K562 (cell line): ENCODE data around the gene PRDM10. TPM values are rescaled to one million over a fixed set of nuclear protein-coding genes. Genes with fewer than 3 reads are reported as not detected.
"Not testable (repeated sequence)": the region's sequence is repeated elsewhere in the genome, so short reads cannot be mapped to it uniquely, and the experiment has no call there.

Source experiments
- ATAC-seq: fragments of 200-7000 bp; cut with Tn5 transposase; 3 replicates; pipeline ENCODE4 v1.9.1; 2020; ENCODE audit warnings: moderate library complexity
- BruUV-seq: library from RNA; stranded (reverse); fragments of 400-500 nt; replicated peaks from 2 replicates; lab custom pipeline; 2021; lab: Mats Ljungman, UMichigan
- CTCF ChIA-PET: fragments of 300-600 bp; formaldehyde crosslinking; extraction: SDS; loops from one replicate; lab custom pipeline; 2021; ENCODE audit warnings: low intra/inter-chr PET ratio; lab: Yijun Ruan, JAX
- POLR2A ChIA-PET: fragments of 300-600, 350-650 bp; sonication (Branson Sonifier 250); formaldehyde crosslinking; extraction: SDS; loops from one replicate; lab custom pipeline; 2021; ENCODE audit warnings: antibody characterized with exemption, inconsistent platforms; lab: Yijun Ruan, JAX
- DNase-seq, 4 experiments: peaks; one replicate each; pipeline versions ENCODE4 v3.0.0 to v3.0.0-alpha.2; 2011 to 2018; ENCODE audit warnings: low spot score in 3 of 4, mixed read lengths in 3 of 4; ENCODE audit errors: extremely low read depth in 1 of 4
- FAIRE-seq: peaks from 2 replicates; lab custom pipeline; 2011; peaks lifted over from hg19 to GRCh38; lab: Jason Lieb, UNC
- H2AFZ ChIP-seq: 2 replicates; pipeline ENCODE4 v1.6.0; 2011; ENCODE audit warnings: low read depth, low read length, control low read depth, inconsistent platforms
- H3K27ac ChIP-seq: fragments of 200-600 bp; 3 replicates; pipeline ENCODE4 v1.8.0; 2011; ENCODE audit warnings: low read depth, mild to moderate bottlenecking, control low read depth, inconsistent platforms, low read length, moderate library complexity, mixed read lengths; ENCODE audit errors: extremely low read depth
- H3K27me3 ChIP-seq, 2 experiments: fragments of 300-600 bp in 1 of 2; 2 replicates in 1 of 2; 3 replicates in 1 of 2; pipeline versions ENCODE4 v1.6.0 to v1.8.0; 2011; ENCODE audit warnings: inconsistent platforms in 2 of 2, low read length in 2 of 2, mild to moderate bottlenecking in 1 of 2, mixed read lengths in 1 of 2, moderate library complexity in 1 of 2; ENCODE audit not compliant: control insufficient read depth in 2 of 2, insufficient read depth in 2 of 2
- H3K36me3 ChIP-seq: fragments of 300-600 bp; 3 replicates; pipeline ENCODE4 v1.8.0; 2011; ENCODE audit warnings: mild to moderate bottlenecking, low read length, inconsistent platforms; ENCODE audit not compliant: control insufficient read depth, insufficient read depth
- H3K4me1 ChIP-seq, 2 experiments: fragments of 200-600 bp in 1 of 2; replicated peaks in 1 of 2; 2 replicates in 1 of 2; 3 replicates in 1 of 2; pipeline versions ENCODE4 v1.5.1 to v1.8.0; 2011; ENCODE audit warnings: inconsistent platforms in 2 of 2, low read length in 2 of 2, mild to moderate bottlenecking in 1 of 2, mixed read lengths in 1 of 2, moderate library complexity in 1 of 2; ENCODE audit not compliant: control insufficient read depth in 2 of 2, insufficient read depth in 2 of 2
- H3K4me2 ChIP-seq: 2 replicates; pipeline ENCODE4 v1.6.1; 2011; ENCODE audit warnings: low read length, control low read depth, inconsistent platforms, mixed read lengths; ENCODE audit not compliant: insufficient read depth
- H3K4me3 ChIP-seq: fragments of 200-600 bp; sonication (generic), shearing (Covaris generic); 2 replicates; pipeline ENCODE4 v1.5.1; 2016; ENCODE audit warnings: control low read depth, inconsistent platforms
- H3K79me2 ChIP-seq: fragments of 200-600 bp; 3 replicates; pipeline ENCODE4 v1.8.0; 2011; ENCODE audit warnings: low read length, inconsistent platforms; ENCODE audit not compliant: control insufficient read depth, insufficient read depth
- H3K9ac ChIP-seq, 2 experiments: 2 replicates each; pipeline versions ENCODE4 v1.6.0 to v1.6.1; 2011; ENCODE audit warnings: low read depth in 2 of 2, low read length in 2 of 2, control low read depth in 1 of 2, inconsistent platforms in 1 of 2, mild to moderate bottlenecking in 1 of 2, mixed read lengths in 1 of 2; ENCODE audit not compliant: insufficient read depth in 1 of 2
- H3K9me1 ChIP-seq: one replicate; pipeline ENCODE4 v1.6.0; 2011; ENCODE audit warnings: inconsistent platforms, mild to moderate bottlenecking, low read length, moderate library complexity; ENCODE audit not compliant: control insufficient read depth, insufficient read depth
- H3K9me3 ChIP-seq: replicated peaks from 2 replicates; pipeline ENCODE4 v1.5.1; 2011; ENCODE audit warnings: low read depth, low read length, inconsistent platforms; ENCODE audit not compliant: control insufficient read depth, insufficient read depth
- H4K20me1 ChIP-seq: replicated peaks from 2 replicates; pipeline ENCODE4 v1.6.1; 2011; ENCODE audit warnings: low read length, inconsistent platforms, mixed read lengths; ENCODE audit not compliant: control insufficient read depth, insufficient read depth
- BHLHE40 ChIP-seq: IDR thresholded peaks from 2 replicates; pipeline ENCODE4 v1.6.1; 2011; ENCODE audit warnings: low read length, improper control_type of control experiment
- BRD9 ChIP-seq: fragments of 450-650 bp; IDR thresholded peaks from 2 replicates; pipeline ENCODE4 v1.6.1; 2018; ENCODE audit warnings: low read depth; ENCODE audit not compliant: partially characterized antibody
- CBX3 ChIP-seq, 2 experiments: IDR thresholded peaks; 1 replicate in 1 of 2; 2 replicates in 1 of 2; pipeline ENCODE4 v1.6.1; 2012; ENCODE audit warnings: inconsistent platforms in 2 of 2, low read length in 2 of 2, borderline replicate concordance in 1 of 2, control low read depth in 1 of 2
- NFXL1 ChIP-seq: fragments of 450-650 bp; formaldehyde crosslinking; IDR thresholded peaks from 2 replicates; pipeline ENCODE4 v1.4.0; 2021; ENCODE audit warnings: mild to moderate bottlenecking
- POLR2H ChIP-seq: IDR thresholded peaks from 2 replicates; pipeline ENCODE4 v1.6.1; 2016; ENCODE audit warnings: missing genetic modification characterization, low read depth, mild to moderate bottlenecking, control low read depth, missing compliant biosample characterization, moderate library complexity
- PURB ChIP-seq: sonication (generic); formaldehyde crosslinking; IDR thresholded peaks from 2 replicates; pipeline ENCODE4 v1.9.0; 2021; ENCODE audit warnings: low read depth, mild to moderate bottlenecking, missing genetic modification reagents
- SMAD3 ChIP-seq: fragments of 450-650 bp; formaldehyde crosslinking; conservative IDR thresholded peaks from 2 replicates; pipeline ENCODE4 v1.4.0; 2020; ENCODE audit warnings: mild to moderate bottlenecking
- SMARCA4 ChIP-seq: fragments of 450-650 bp; IDR thresholded peaks from 2 replicates; pipeline ENCODE4 v1.6.1; 2016
- TBL1XR1 ChIP-seq, 2 experiments: IDR thresholded peaks; 2 replicates each; pipeline ENCODE4 v1.6.1; 2012; ENCODE audit warnings: improper control_type of control experiment in 2 of 2, low read length in 2 of 2, mild to moderate bottlenecking in 1 of 2
- TRIM28 ChIP-seq: fragments of 450-650 bp; IDR thresholded peaks from 2 replicates; pipeline ENCODE4 v1.6.1; 2017
- ZNF282 ChIP-seq: sonication (generic); formaldehyde crosslinking; IDR thresholded peaks from 2 replicates; pipeline ENCODE4 v1.8.1; 2023; ENCODE audit warnings: missing genetic modification reagents
- ZNF431 ChIP-seq: sonication (generic); formaldehyde crosslinking; IDR thresholded peaks from 2 replicates; pipeline ENCODE4 v1.8.0; 2022; ENCODE audit warnings: mild to moderate bottlenecking, missing genetic modification reagents
- WGBS: fragments of 100-300 bp; shearing (Covaris generic); methylation state at CpG from one replicate; pipeline ENCODE4 v1.1.6; 2016; ENCODE audit warnings: low coverage, mixed read lengths; ENCODE audit not compliant: insufficient coverage; ENCODE audit errors: missing lambda C conversion rate; 5-methylcytosine and 5-hydroxymethylcytosine counted together
- in situ Hi-C: fragments of 300-500 bp; cut with MboI; formaldehyde crosslinking; loops from 4 replicates; pipeline ENCODE4 v1.15.0; 2018; ENCODE audit warnings: inconsistent platforms, mixed read lengths
- intact Hi-C: fragments of 100-400 bp; cut with micrococcal nuclease; formaldehyde crosslinking; loops from 2 replicates; pipeline ENCODE4 v1.14.2; 2022
- polyA plus RNA-seq, 8 experiments: library from polyadenylated mRNA; depleted of rRNA in 4 of 8; stranded (reverse) in 5 of 8; unstranded in 3 of 8; fragments of >200 nt; fragmentation: Nextera tagmentation in 2 of 8; fragmentation: Illumina TruSeq in 1 of 8; extraction: Ambion mirVana in 2 of 8; extraction: Trizol in 1 of 8; gene quantifications; 2 replicates each; pipeline versions ENCODE4 v1.2.1 to v1.2.3, GENCODE V29; 2011 to 2014; ENCODE audit warnings: inconsistent platforms in 1 of 8, missing spikeins in 1 of 8
- total RNA-seq, 7 experiments: library from RNA; depleted of rRNA in 6 of 7; stranded (reverse); fragments of >200 nt in 6 of 7; fragmentation: Illumina TruSeq in 2 of 7; extraction: Trizol in 2 of 7; gene quantifications; 2 replicates each; pipeline versions ENCODE4 v1.2.1 to v1.2.3, GENCODE V29; 2011 to 2021; ENCODE audit warnings: low replicate concordance in 1 of 7
- TF ChIP-seq, protein P1 (sequence below): fragments of 450-650 bp; IDR thresholded peaks from 2 replicates; pipeline ENCODE4 v1.6.1; 2018; ENCODE audit warnings: mild to moderate bottlenecking, low read depth; ENCODE audit not compliant: partially characterized antibody
- TF ChIP-seq, protein P2 (sequence below), 2 experiments: fragments of 450-650 bp; IDR thresholded peaks; 2 replicates each; pipeline ENCODE4 v1.6.1; 2016

PRDM10 gene
- total and polyA plus RNA-seq, 9 of the 15 experiments (the other 6 are each of a cell fraction or from before 2014, with no cell fraction given): 0.89 to 9.3 (median 4.5) TPM

DNA sequence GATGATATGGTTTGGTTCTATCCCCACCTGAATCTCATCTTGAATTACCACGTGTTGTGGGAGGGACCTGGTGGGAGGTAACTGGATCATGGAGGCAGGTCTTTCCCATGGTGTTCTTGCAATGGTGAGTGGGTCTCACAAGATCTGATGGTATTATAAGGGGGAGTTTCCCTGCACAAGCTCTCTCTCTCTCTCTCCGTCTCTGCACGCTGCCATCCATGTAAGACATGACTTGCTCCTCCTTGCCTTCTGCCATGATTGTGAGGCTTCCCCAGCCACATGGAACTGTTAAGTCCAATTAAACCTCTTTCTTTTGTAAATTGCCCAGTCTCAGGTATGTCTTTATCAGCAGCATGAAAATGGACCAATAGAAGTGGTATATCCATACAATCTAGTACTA, 13.2 kb upstream of the PRDM10 start:
- ATAC-seq: not testable (repeated sequence)
- peak; percentile 98 for TF ChIP-seq ZNF431 (CRISPR knock-in tag)
- TF ChIP-seq CBX3 (IDR thresholded peaks at IDR 0.05; ENCODE audit: borderline replicate concordance in 1 of 2, low read length in 2 of 2): peak in 1 of 2 experiments; percentile 42; a peak in 1 of 3 replicates
- 0 out of 2 replicates have a peak, but pooled peaks have one; percentile 27 for TF ChIP-seq TRIM28

DNA sequence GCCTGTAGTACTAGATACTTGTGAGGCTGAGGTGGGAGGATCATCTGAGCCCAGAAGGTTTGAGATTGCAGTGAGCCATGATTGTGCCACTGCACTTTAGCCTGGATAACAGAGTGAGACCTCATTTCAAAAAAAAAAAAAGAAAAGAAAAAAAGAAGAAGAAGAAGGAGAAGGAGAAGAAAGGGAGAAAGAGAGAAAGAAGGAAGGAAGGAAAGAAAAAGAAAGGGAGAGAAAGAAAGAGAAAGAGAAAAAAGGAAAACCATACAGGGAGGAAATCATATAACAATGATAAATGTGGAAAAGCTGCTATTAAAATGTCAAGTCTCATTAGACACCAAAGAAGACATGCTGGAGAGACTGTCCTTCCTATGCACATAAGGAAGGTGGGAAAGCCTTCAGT, 5.7 kb upstream of the PRDM10 start:
- BruUV-seq: no TSS peak
- no peak overlapping the region for H3K4me2 ChIP-seq
- intact Hi-C loops: no loop called here
- TF ChIP-seq PURB (CRISPR knock-in tag) (no peak), BRD9 (peak; percentile 47), SMAD3 (no peak), NFXL1 (CRISPR knock-in tag) (no peak), BHLHE40 (no peak), SMARCA4 (0 out of 2 replicates have a peak, but pooled peaks have one; percentile 17), ZNF282 (no peak), POLR2H (tag) (no peak), TBL1XR1 (IDR thresholded peaks at IDR 0.05; ENCODE audit: low read length in 2 of 2) (no peak)
- TF ChIP-seq, protein P1, sequence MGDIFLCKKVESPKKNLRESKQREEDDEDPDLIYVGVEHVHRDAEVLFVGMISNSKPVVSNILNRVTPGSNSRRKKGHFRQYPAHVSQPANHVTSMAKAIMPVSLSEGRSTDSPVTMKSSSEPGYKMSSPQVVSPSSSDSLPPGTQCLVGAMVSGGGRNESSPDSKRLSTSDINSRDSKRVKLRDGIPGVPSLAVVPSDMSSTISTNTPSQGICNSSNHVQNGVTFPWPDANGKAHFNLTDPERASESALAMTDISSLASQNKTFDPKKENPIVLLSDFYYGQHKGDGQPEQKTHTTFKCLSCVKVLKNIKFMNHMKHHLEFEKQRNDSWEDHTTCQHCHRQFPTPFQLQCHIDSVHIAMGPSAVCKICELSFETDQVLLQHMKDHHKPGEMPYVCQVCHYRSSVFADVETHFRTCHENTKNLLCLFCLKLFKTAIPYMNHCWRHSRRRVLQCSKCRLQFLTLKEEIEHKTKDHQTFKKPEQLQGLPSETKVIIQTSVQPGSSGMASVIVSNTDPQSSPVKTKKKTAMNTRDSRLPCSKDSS: no peak
- TF ChIP-seq, protein P2, sequence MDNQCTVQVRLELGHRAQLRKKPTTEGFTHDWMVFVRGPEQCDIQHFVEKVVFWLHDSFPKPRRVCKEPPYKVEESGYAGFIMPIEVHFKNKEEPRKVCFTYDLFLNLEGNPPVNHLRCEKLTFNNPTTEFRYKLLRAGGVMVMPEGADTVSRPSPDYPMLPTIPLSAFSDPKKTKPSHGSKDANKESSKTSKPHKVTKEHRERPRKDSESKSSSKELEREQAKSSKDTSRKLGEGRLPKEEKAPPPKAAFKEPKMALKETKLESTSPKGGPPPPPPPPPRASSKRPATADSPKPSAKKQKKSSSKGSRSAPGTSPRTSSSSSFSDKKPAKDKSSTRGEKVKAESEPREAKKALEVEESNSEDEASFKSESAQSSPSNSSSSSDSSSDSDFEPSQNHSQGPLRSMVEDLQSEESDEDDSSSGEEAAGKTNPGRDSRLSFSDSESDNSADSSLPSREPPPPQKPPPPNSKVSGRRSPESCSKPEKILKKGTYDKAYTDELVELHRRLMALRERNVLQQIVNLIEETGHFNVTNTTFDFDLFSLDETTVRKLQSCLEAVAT (IDR thresholded peaks at IDR 0.05): no peak

More for the DNA sequence above, 13.2 kb upstream of the PRDM10 start:
- H3K9me1 ChIP-seq, DNase-seq, in situ Hi-C loops, BruUV-seq, H3K9ac ChIP-seq, H3K4me3 ChIP-seq, H3K27ac ChIP-seq, H3K9me3 ChIP-seq, intact Hi-C loops, POLR2A ChIA-PET, CTCF ChIA-PET, FAIRE-seq, H3K36me3 ChIP-seq, H2AFZ ChIP-seq, H3K4me1 ChIP-seq, H3K79me2 ChIP-seq, H3K4me2 ChIP-seq, H4K20me1 ChIP-seq, H3K27me3 ChIP-seq: not testable (repeated sequence)
- WGBS: 72% methylated on average over 3 of the region's 3 CpGs

More for the DNA sequence above, 5.7 kb upstream of the PRDM10 start:
- Histone ChIP-seq H3K4me3 (no peak overlapping the region), H3K27ac (no peak overlapping the region), H2AFZ (peak overlapping the region; percentile 28; the same call in 1 of the 2 replicates), H3K4me1 (peaks cover 13 to 34% of the 10 kb centered on the region in 2 experiments), H4K20me1 (no peaks in the 10 kb centered on the region), H3K9me3 (no peaks in the 10 kb centered on the region), H3K79me2 (peaks cover 11% of the 10 kb centered on the region; the same call in 1 of the 3 replicates), H3K9me1 (no peaks in the 10 kb centered on the region), H3K36me3 (no peaks in the 10 kb centered on the region), H3K9ac (no peak overlapping the region), H3K27me3 (no peaks in the 10 kb centered on the region)
- CTCF ChIA-PET: no interaction called here
- in situ Hi-C loops: no loop called here
- FAIRE-seq (no peak), DNase-seq (no peak), ATAC-seq (no peak)
- POLR2A ChIA-PET: no interaction called here
